HepG2 (cell line): Measurements from ENCODE around the gene CXCL17. TPM values are rescaled to one million over a fixed set of nuclear protein-coding genes. Genes with fewer than 3 reads are reported as not detected.

Experiments used
- ARID2 ChIP-seq: sonication (generic); formaldehyde crosslinking; IDR thresholded peaks from 2 replicates; pipeline ENCODE4 v1.8.1; 2022; ENCODE audit warnings: mild to moderate bottlenecking, missing genetic modification reagents, borderline replicate concordance
- CBX2 ChIP-seq, 2 experiments: fragments of 200-600 bp in 1 of 2; sonication (generic); formaldehyde crosslinking in 1 of 2; IDR thresholded peaks; 2 replicates each; pipeline versions ENCODE4 v1.7.0 to v1.8.1; 2018 to 2022; ENCODE audit warnings: low read depth in 2 of 2, low read length in 1 of 2, mild to moderate bottlenecking in 1 of 2, missing genetic modification reagents in 1 of 2
- CREB1 ChIP-seq, 2 experiments: fragments of 450-650 bp in 1 of 2; IDR thresholded peaks; 2 replicates each; pipeline ENCODE4 v1.6.1; 2016 to 2017; ENCODE audit warnings: control low read depth in 1 of 2, mild to moderate bottlenecking in 1 of 2, missing compliant biosample characterization in 1 of 2, missing genetic modification characterization in 1 of 2
- HDAC1 ChIP-seq: sonication (generic); formaldehyde crosslinking; IDR thresholded peaks from 2 replicates; pipeline ENCODE4 v1.5.1; 2020; ENCODE audit warnings: mild to moderate bottlenecking, missing genetic modification reagents
- KAT7 ChIP-seq: IDR thresholded peaks from 2 replicates; pipeline ENCODE4 v1.6.1; 2018; ENCODE audit warnings: borderline replicate concordance, missing compliant biosample characterization
- MTF1 ChIP-seq: sonication (generic); formaldehyde crosslinking; IDR thresholded peaks from 2 replicates; pipeline ENCODE4 v1.5.0; 2020; ENCODE audit warnings: missing genetic modification reagents
- NFE2L1 ChIP-seq: sonication (generic); formaldehyde crosslinking; IDR thresholded peaks from 2 replicates; pipeline ENCODE4 v1.4.0; 2020; ENCODE audit warnings: missing genetic modification reagents, mild to moderate bottlenecking, borderline replicate concordance
- POGK ChIP-seq: sonication (generic); formaldehyde crosslinking; conservative IDR thresholded peaks from 2 replicates; pipeline ENCODE4 v1.8.0; 2022; ENCODE audit warnings: mild to moderate bottlenecking, moderate library complexity, missing genetic modification reagents
- RBAK ChIP-seq: sonication (generic); formaldehyde crosslinking; IDR thresholded peaks from 2 replicates; pipeline ENCODE4 v1.5.1; 2020; ENCODE audit warnings: mild to moderate bottlenecking, missing genetic modification reagents
- SATB2 ChIP-seq: sonication (generic); formaldehyde crosslinking; IDR thresholded peaks from 2 replicates; pipeline ENCODE4 v1.5.0; 2020; ENCODE audit warnings: missing genetic modification reagents
- SIN3A ChIP-seq: IDR thresholded peaks from 2 replicates; pipeline ENCODE4 v1.6.1; 2011; ENCODE audit warnings: low read depth, mild to moderate bottlenecking, control low read depth, low read length, borderline replicate concordance
- TBL1XR1 ChIP-seq: fragments of 150-350 bp; IDR thresholded peaks from 2 replicates; pipeline ENCODE4 v1.6.1; 2014; ENCODE audit warnings: borderline replicate concordance, low read length; ENCODE audit not compliant: partially characterized antibody
- U2AF1 ChIP-seq: fragments of 200-400 bp; formaldehyde crosslinking; optimal IDR thresholded peaks from 2 replicates; pipeline ENCODE3; 2017; ENCODE audit warnings: mild to moderate bottlenecking, low read depth, low read length
- ZBTB46 ChIP-seq: sonication (generic); formaldehyde crosslinking; IDR thresholded peaks from 2 replicates; pipeline ENCODE4 v1.4.0; 2020; ENCODE audit warnings: mild to moderate bottlenecking, missing genetic modification reagents, borderline replicate concordance
- ZC3H13 ChIP-seq: sonication (generic); formaldehyde crosslinking; IDR thresholded peaks from 2 replicates; pipeline ENCODE4 v1.8.1; 2023; ENCODE audit warnings: mild to moderate bottlenecking, missing genetic modification reagents, moderate library complexity
- ZEB1 ChIP-seq: IDR thresholded peaks from 2 replicates; pipeline ENCODE4 v1.6.1; 2012; ENCODE audit warnings: mild to moderate bottlenecking, low read depth, inconsistent platforms; ENCODE audit not compliant: insufficient replicate concordance
- ZFP36L2 ChIP-seq: sonication (generic); formaldehyde crosslinking; IDR thresholded peaks from 2 replicates; pipeline ENCODE4 v1.4.0; 2020; ENCODE audit warnings: missing genetic modification reagents
- ZNF136 ChIP-seq: sonication (generic); formaldehyde crosslinking; IDR thresholded peaks from 2 replicates; pipeline ENCODE4 v1.8.1; 2022; ENCODE audit warnings: low read depth, mild to moderate bottlenecking, moderate library complexity, missing genetic modification reagents
- ZSCAN12 ChIP-seq: sonication (generic); formaldehyde crosslinking; IDR thresholded peaks from 2 replicates; pipeline ENCODE4 v1.9.0; 2021; ENCODE audit warnings: mild to moderate bottlenecking, missing genetic modification reagents
- ZXDC ChIP-seq: sonication (generic); formaldehyde crosslinking; IDR thresholded peaks from 2 replicates; pipeline ENCODE4 v1.5.0; 2020; ENCODE audit warnings: mild to moderate bottlenecking, missing genetic modification reagents
- ZZZ3 ChIP-seq: sonication (generic); formaldehyde crosslinking; IDR thresholded peaks from 2 replicates; pipeline ENCODE4 v1.4.0; 2020; ENCODE audit warnings: missing genetic modification reagents, mild to moderate bottlenecking, borderline replicate concordance
- polyA plus RNA-seq, 8 experiments: library from polyadenylated mRNA; depleted of rRNA in 3 of 8; stranded (reverse) in 7 of 8; unstranded in 1 of 8; fragments of >200 nt; fragmentation: Illumina TruSeq in 4 of 8; extraction: Trizol in 4 of 8; gene quantifications; 2 replicates each; pipeline versions ENCODE4 v1.2.1 to v1.2.3, GENCODE V29; 2011 to 2016; ENCODE audit warnings: low read depth in 4 of 8, missing spikeins in 1 of 8, mixed read lengths in 1 of 8; ENCODE audit not compliant: insufficient read depth in 1 of 8
- total RNA-seq, 5 experiments: library from RNA; depleted of rRNA; stranded (reverse); fragments of >200 nt; fragmentation: Illumina TruSeq; extraction: Trizol; gene quantifications; 2 replicates each; pipeline ENCODE4 v1.2.3, GENCODE V29; 2016; ENCODE audit warnings: low read depth in 1 of 5

CXCL17 gene
- total and polyA plus RNA-seq, 2 of the 13 experiments (the other 11 are each of a cell fraction or from before 2014, with no cell fraction given): 0.12 TPM; not detected in 1

GRCh38 chr19:42450314-42450934, 7.7 kb upstream of the CXCL17 start (continued):
- TF ChIP-seq CBX2 (IDR thresholded peaks at IDR 0.05; ENCODE audit: low read depth, low read length): no peak
- TF ChIP-seq CBX2 (CRISPR knock-in tag; IDR thresholded peaks at IDR 0.05; ENCODE audit: low read depth): no peak
- TF ChIP-seq HDAC1 (CRISPR knock-in tag): peak; percentile 59
- TF ChIP-seq ZEB1: no peak
- TF ChIP-seq ZNF136 (CRISPR knock-in tag): no peak
- no peak for TF ChIP-seq ZC3H13
- TF ChIP-seq RBAK (CRISPR knock-in tag): no peak
- peak; percentile 42; the same call in 1 of the 2 replicates for TF ChIP-seq ZBTB46 (CRISPR knock-in tag)
- TF ChIP-seq MTF1 (CRISPR knock-in tag): no peak
- TF ChIP-seq ZSCAN12: no peak
- peak; percentile 72; the same call in 1 of the 2 replicates for TF ChIP-seq POGK
- peak; percentile 74 for TF ChIP-seq CREB1 (IDR thresholded peaks at IDR 0.05)
- peak; percentile 66; the same call in 1 of the 2 replicates for TF ChIP-seq CREB1 (CRISPR knock-in tag; IDR thresholded peaks at IDR 0.05)
- no peak for TF ChIP-seq U2AF1
- no peak; the same call in none of the 2 replicates for TF ChIP-seq KAT7 (CRISPR knock-in tag)
- TF ChIP-seq TBL1XR1: peak; percentile 49
- no peak for TF ChIP-seq ZXDC (CRISPR knock-in tag)
- TF ChIP-seq SATB2 (CRISPR knock-in tag): no peak
- TF ChIP-seq SIN3A: no peak
- TF ChIP-seq ZFP36L2 (CRISPR knock-in tag): no peak
- no peak for TF ChIP-seq NFE2L1 (CRISPR knock-in tag)
- TF ChIP-seq ARID2 (CRISPR knock-in tag): peak; percentile 50; the same call in 1 of the 2 replicates
- 0 out of 2 replicates have a peak, but pooled peaks have one; percentile 42 for TF ChIP-seq ZZZ3 (CRISPR knock-in tag)
